OCI-LY3 (cell line): ENCODE data around the gene KRT222.

ENCODE experiments used
- CTCF ChIP-seq: fragments of 200-600, 300-600 bp; sonication (generic); IDR thresholded peaks from 2 replicates; pipeline ENCODE4 v1.5.1; 2014; ENCODE audit warnings: antibody characterized with exemption, low read length, low read depth
- EZH2phosphoT487 ChIP-seq: fragments of 200-600 bp; shearing (Covaris generic); IDR thresholded peaks from 2 replicates; pipeline ENCODE4 v1.6.1; 2018; ENCODE audit warnings: antibody characterized with exemption, mixed run types, low read depth

- no peak for TF ChIP-seq CTCF
- no peak for TF ChIP-seq EZH2phosphoT487
Measured at GRCh38 chr17:40613467-40614154, 51.4 kb downstream of the KRT222 start.
